HCT116 (cell line): ENCODE measurements around the gene LYL1. TPM values are rescaled to one million over a fixed set of nuclear protein-coding genes. Genes with fewer than 3 reads are reported as not detected.

Experiments
- ATAC-seq: fragments of 200-7000 bp; cut with Tn5 transposase; 2 replicates; pipeline ENCODE4 v1.9.1; 2020; ENCODE audit warnings: mild to moderate bottlenecking, moderate library complexity
- BruUV-seq: library from RNA; stranded (reverse); fragments of 400-500 nt; replicated peaks from 2 replicates; lab custom pipeline; 2021; lab: Mats Ljungman, UMichigan
- CTCF ChIA-PET: fragments of 300-600 bp; sonication (Branson Sonifier 250); formaldehyde crosslinking; loops from one replicate; lab custom pipeline; 2021; ENCODE audit warnings: antibody characterized with exemption; lab: Charles Lee
- POLR2A ChIA-PET: fragments of 300-600, 350-600 bp; sonication (Branson Sonifier 250); formaldehyde crosslinking; loops from one replicate; lab custom pipeline; 2021; ENCODE audit warnings: antibody characterized with exemption; lab: Charles Lee
- RAD21 ChIA-PET, 2 experiments: fragments of 300-600 bp; sonication (Branson Sonifier 250); formaldehyde crosslinking; loops; one replicate each; lab custom pipeline; 2023; ENCODE audit warnings: low total read pairs in 2 of 2; ENCODE audit not compliant: uncharacterized antibody in 2 of 2, unreplicated experiment in 2 of 2, low non-redundant PET in 1 of 2; lab: Charles Lee
- DNase-seq: peaks from one replicate; pipeline ENCODE4 v3.0.0-alpha.2; 2010; ENCODE audit warnings: low read depth, low spot score
- H2AFZ ChIP-seq: fragments of 200-600 bp; shearing (Covaris generic), sonication (generic); 2 replicates; pipeline ENCODE4 v1.6.1; 2017; ENCODE audit warnings: low read depth, mixed run types, mixed read lengths, antibody characterized with exemption, low read length; ENCODE audit not compliant: poor library complexity, severe bottlenecking
- H3K27ac ChIP-seq: 2 replicates; pipeline ENCODE4 v1.5.1; 2012; ENCODE audit warnings: low read depth, low read length
- H3K27me3 ChIP-seq: fragments of 200-600 bp; sonication (generic); 2 replicates; pipeline ENCODE4 v1.6.1; 2016; ENCODE audit warnings: mixed run types, low read length, mixed read lengths; ENCODE audit not compliant: insufficient read depth
- H3K36me3 ChIP-seq, 2 experiments: fragments of 200-500 bp in 1 of 2; fragments of 200-600 bp in 1 of 2; sonication (Bioruptor generic) in 1 of 2; sonication (generic) in 1 of 2; 2 replicates each; pipeline versions ENCODE4 v1.5.1 to v1.6.1; 2014 to 2016; ENCODE audit warnings: low read length in 2 of 2, inconsistent platforms in 1 of 2, mixed read lengths in 1 of 2, mixed run types in 1 of 2; ENCODE audit not compliant: insufficient read depth in 2 of 2, control insufficient read depth in 1 of 2
- H3K4me1 ChIP-seq, 2 experiments: fragments of 200-600 bp in 1 of 2; sonication (generic) in 1 of 2; 2 replicates each; pipeline versions ENCODE4 v1.5.1 to v1.6.1; 2012 to 2017; ENCODE audit warnings: low read length in 2 of 2, inconsistent platforms in 1 of 2, mild to moderate bottlenecking in 1 of 2, mixed read lengths in 1 of 2, mixed run types in 1 of 2, moderate library complexity in 1 of 2; ENCODE audit not compliant: insufficient read depth in 2 of 2, control insufficient read depth in 1 of 2
- H3K4me2 ChIP-seq: fragments of 200-600 bp; sonication (generic); 2 replicates; pipeline ENCODE4 v1.6.1; 2017; ENCODE audit warnings: mixed run types, low read length, mixed read lengths
- H3K4me3 ChIP-seq, 2 experiments: fragments of 200-600 bp in 1 of 2; sonication (generic) in 1 of 2; replicated peaks in 1 of 2; 2 replicates each; pipeline ENCODE4 v1.5.1; 2011 to 2016; ENCODE audit warnings: low read length in 2 of 2, control low read depth in 1 of 2, low read depth in 1 of 2, mild to moderate bottlenecking in 1 of 2, mixed read lengths in 1 of 2, mixed run types in 1 of 2
- H3K79me2 ChIP-seq: fragments of 200-600 bp; sonication (generic); 2 replicates; pipeline ENCODE4 v1.6.1; 2017; ENCODE audit warnings: mild to moderate bottlenecking, mixed run types, low read length, moderate library complexity, mixed read lengths; ENCODE audit not compliant: insufficient read depth
- H3K9ac ChIP-seq: fragments of 200-600 bp; sonication (generic); 2 replicates; pipeline ENCODE4 v1.6.1; 2016; ENCODE audit warnings: low read length, mixed read lengths
- H3K9me2 ChIP-seq: fragments of 200-600 bp; sonication (generic), shearing (Covaris generic); 2 replicates; pipeline ENCODE4 v1.6.1; 2017; ENCODE audit warnings: mixed run types, mild to moderate bottlenecking, moderate library complexity; ENCODE audit not compliant: insufficient read depth
- H3K9me3 ChIP-seq, 2 experiments: fragments of 200-500 bp in 1 of 2; fragments of 200-600 bp in 1 of 2; sonication (Bioruptor generic) in 1 of 2; sonication (generic) in 1 of 2; 2 replicates each; pipeline ENCODE4 v1.6.1; 2014 to 2017; ENCODE audit warnings: low read length in 2 of 2, mixed read lengths in 2 of 2, inconsistent platforms in 1 of 2, low read depth in 1 of 2, mild to moderate bottlenecking in 1 of 2, mixed run types in 1 of 2, moderate library complexity in 1 of 2; ENCODE audit not compliant: control insufficient read depth in 1 of 2, insufficient read depth in 1 of 2
- H4K20me1 ChIP-seq: fragments of 200-600 bp; sonication (generic), shearing (Covaris generic); 2 replicates; pipeline ENCODE4 v1.6.1; 2017; ENCODE audit warnings: mixed run types, mild to moderate bottlenecking, moderate library complexity; ENCODE audit not compliant: insufficient read depth
- ATF3 ChIP-seq: IDR thresholded peaks from 2 replicates; pipeline ENCODE4 v1.6.1; 2012
- CEBPB ChIP-seq: IDR thresholded peaks from 2 replicates; pipeline ENCODE4 v1.6.1; 2012; ENCODE audit warnings: low read depth
- CTCF ChIP-seq, 3 experiments: fragments of 200-600 bp in 1 of 3; sonication (generic) in 1 of 3; IDR thresholded peaks in 2 of 3; conservative IDR thresholded peaks in 1 of 3; 2 replicates each; pipeline ENCODE4 v1.5.1; 2012 to 2017; ENCODE audit warnings: low read depth in 2 of 3, low read length in 2 of 3, antibody characterized with exemption in 1 of 3, borderline replicate concordance in 1 of 3, control low read depth in 1 of 3, mild to moderate bottlenecking in 1 of 3, mixed read lengths in 1 of 3, mixed run types in 1 of 3, moderate library complexity in 1 of 3; ENCODE audit not compliant: insufficient read depth in 1 of 3
- EGR1 ChIP-seq: IDR thresholded peaks from 2 replicates; pipeline ENCODE4 v1.6.1; 2012; ENCODE audit warnings: low read depth
- EZH2 ChIP-seq: fragments of 200-600 bp; sonication (generic); IDR thresholded peaks from 2 replicates; pipeline ENCODE4 v1.6.1; 2017; ENCODE audit warnings: antibody characterized with exemption, mixed run types
- FOSL1 ChIP-seq: IDR thresholded peaks from 2 replicates; pipeline ENCODE4 v1.6.1; 2012; ENCODE audit warnings: low read depth
- JUND ChIP-seq: IDR thresholded peaks from 2 replicates; pipeline ENCODE4 v1.6.1; 2012
- MAX ChIP-seq: IDR thresholded peaks from 2 replicates; pipeline ENCODE4 v1.6.1; 2012
- POLR2A ChIP-seq: IDR thresholded peaks from 2 replicates; pipeline ENCODE4 v1.7.0; 2011; ENCODE audit warnings: borderline replicate concordance; ENCODE audit not compliant: insufficient read depth, insufficient read length; ENCODE audit errors: extremely low read depth
- RAD21 ChIP-seq: IDR thresholded peaks from 2 replicates; pipeline ENCODE4 v1.6.1; 2012; ENCODE audit warnings: low read depth, mild to moderate bottlenecking
- REST ChIP-seq: IDR thresholded peaks from 2 replicates; pipeline ENCODE4 v1.6.1; 2012; ENCODE audit warnings: low read depth
- SIN3A ChIP-seq: IDR thresholded peaks from 2 replicates; pipeline ENCODE4 v1.6.1; 2012; ENCODE audit warnings: low read depth
- SP1 ChIP-seq: IDR thresholded peaks from 2 replicates; pipeline ENCODE4 v1.6.1; 2012; ENCODE audit warnings: low read depth
- SRF ChIP-seq: IDR thresholded peaks from 2 replicates; pipeline ENCODE4 v1.6.1; 2012; ENCODE audit warnings: low read depth
- TCF7L2 ChIP-seq: IDR thresholded peaks from 2 replicates; pipeline ENCODE4 v1.7.0; 2011; ENCODE audit warnings: borderline replicate concordance, inconsistent platforms; ENCODE audit not compliant: insufficient read depth, insufficient read length; ENCODE audit errors: extremely low read depth
- YY1 ChIP-seq: IDR thresholded peaks from 2 replicates; pipeline ENCODE4 v1.6.1; 2011; ENCODE audit warnings: low read length, low read depth, moderate library complexity, mild to moderate bottlenecking; ENCODE audit not compliant: insufficient replicate concordance; ENCODE audit errors: extremely low read depth
- ZNF274 ChIP-seq: fragments of 200-500 bp; sonication (Bioruptor generic); IDR thresholded peaks from 2 replicates; pipeline ENCODE4 v1.6.1; 2014; ENCODE audit warnings: mild to moderate bottlenecking, low read depth, low read length, inconsistent platforms
- intact Hi-C: fragments of 100-400 bp; cut with micrococcal nuclease; formaldehyde crosslinking; loops from 2 replicates; pipeline ENCODE4 v1.10.0; 2022
- total RNA-seq: library from RNA; stranded (reverse); gene quantifications from one replicate; pipeline ENCODE4 v1.2.1, GENCODE V29; 2021; ENCODE audit not compliant: unreplicated experiment
- TF ChIP-seq, protein P1 (sequence below): IDR thresholded peaks from 2 replicates; pipeline ENCODE4 v1.6.1; 2011; ENCODE audit warnings: mild to moderate bottlenecking, low read length, moderate library complexity; ENCODE audit not compliant: insufficient replicate concordance; ENCODE audit errors: extremely low read depth

LYL1 gene
- total RNA-seq, 1 experiment from 2014 or later = 2.6 TPM

- BruUV-seq = no TSS peak
These were observed 30.7 kb upstream of the LYL1 start for GRCh38 chr19:13133241-13133870.

More at GRCh38 chr19:13133241-13133870, 30.7 kb upstream of the LYL1 start:
- H3K9me3 ChIP-seq = no peaks in the 10 kb centered on the region
- H3K9ac ChIP-seq = no peak overlapping the region
- H3K27ac ChIP-seq = no peak overlapping the region
- intact Hi-C loops = no loop called here
- peaks cover 2 to 31% of the 10 kb centered on the region in 2 experiments; a peak in 3 of 4 replicates for H3K4me1 ChIP-seq
- no peak overlapping the region for H3K4me2 ChIP-seq
- no peak for DNase-seq
- H3K4me3 ChIP-seq = no peak overlapping the region
- ChIA-PET POLR2A (no interaction called here), RAD21 (no interaction called here), CTCF (no interaction called here)
- peaks cover 10 to 34% of the 10 kb centered on the region in 2 experiments; a peak in 3 of 4 replicates for H3K36me3 ChIP-seq
- no peaks in the 10 kb centered on the region for H3K9me2 ChIP-seq
- no peaks in the 10 kb centered on the region for H3K27me3 ChIP-seq
- no peak for ATAC-seq
- no peak overlapping the region for H2AFZ ChIP-seq
- H3K79me2 ChIP-seq = peaks cover 64% of the 10 kb centered on the region
- H4K20me1 ChIP-seq = peaks cover 9% of the 10 kb centered on the region; the same call in 1 of the 2 replicates
- no peak for TF ChIP-seq YY1
- TF ChIP-seq EZH2 = no peak
- no peak for TF ChIP-seq TCF7L2
- TF ChIP-seq REST = no peak
- TF ChIP-seq EGR1 = no peak
- TF ChIP-seq SP1 = no peak
- TF ChIP-seq ATF3 = no peak
- TF ChIP-seq, protein P1, sequence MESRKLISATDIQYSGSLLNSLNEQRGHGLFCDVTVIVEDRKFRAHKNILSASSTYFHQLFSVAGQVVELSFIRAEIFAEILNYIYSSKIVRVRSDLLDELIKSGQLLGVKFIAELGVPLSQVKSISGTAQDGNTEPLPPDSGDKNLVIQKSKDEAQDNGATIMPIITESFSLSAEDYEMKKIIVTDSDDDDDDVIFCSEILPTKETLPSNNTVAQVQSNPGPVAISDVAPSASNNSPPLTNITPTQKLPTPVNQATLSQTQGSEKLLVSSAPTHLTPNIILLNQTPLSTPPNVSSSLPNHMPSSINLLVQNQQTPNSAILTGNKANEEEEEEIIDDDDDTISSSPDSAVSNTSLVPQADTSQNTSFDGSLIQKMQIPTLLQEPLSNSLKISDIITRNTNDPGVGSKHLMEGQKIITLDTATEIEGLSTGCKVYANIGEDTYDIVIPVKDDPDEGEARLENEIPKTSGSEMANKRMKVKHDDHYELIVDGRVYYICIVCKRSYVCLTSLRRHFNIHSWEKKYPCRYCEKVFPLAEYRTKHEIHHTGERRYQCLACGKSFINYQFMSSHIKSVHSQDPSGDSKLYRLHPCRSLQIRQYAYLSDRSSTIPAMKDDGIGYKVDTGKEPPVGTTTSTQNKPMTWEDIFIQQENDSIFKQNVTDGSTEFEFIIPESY = no peak
- no peak for TF ChIP-seq SIN3A
- no peak for TF ChIP-seq CEBPB
- no peak for TF ChIP-seq ZNF274
- no peak for TF ChIP-seq RAD21
- no peak for TF ChIP-seq FOSL1
- no peak for TF ChIP-seq MAX
- TF ChIP-seq JUND = no peak
- no peak for TF ChIP-seq CTCF (IDR thresholded peaks at IDR 0.05 in 2 of 3, conservative IDR thresholded peaks at IDR 0.05 in 1 of 3; ENCODE audit: borderline replicate concordance in 1 of 3, insufficient read depth in 1 of 3, low read depth in 2 of 3, low read length in 2 of 3)
- no peak for TF ChIP-seq POLR2A
- no peak for TF ChIP-seq SRF
